Frontal cortex (tissue), 4 donors: ENCODE data around the gene MAP3K7CL. TPM values are rescaled to one million over a fixed set of nuclear protein-coding genes. Genes with fewer than 3 reads are reported as not detected.
"Not testable (repeated sequence)": the region's sequence is repeated elsewhere in the genome, so short reads cannot be mapped to it uniquely, and the experiment has no call there.

ENCODE experiments used
- DNase-seq, 2 donors: peaks; one replicate each; pipeline ENCODE4 v3.0.0; 2012; ENCODE audit warnings: low spot score in 2 of 2
- FAIRE-seq: peaks from 2 replicates; lab custom pipeline; 2012; peaks lifted over from hg19 to GRCh38; lab: Jason Lieb, UNC
- total RNA-seq: library from RNA; depleted of rRNA; stranded (reverse); fragments of >200 nt; gene quantifications from one replicate; pipeline ENCODE4 v1.2.3, GENCODE V29; 2014
- donor health status: control.
- donor health status: control.
- donor health status: control.

The MAP3K7CL gene
- total RNA-seq, 1 donor from 2014 or later = 1.2 TPM

DNA sequence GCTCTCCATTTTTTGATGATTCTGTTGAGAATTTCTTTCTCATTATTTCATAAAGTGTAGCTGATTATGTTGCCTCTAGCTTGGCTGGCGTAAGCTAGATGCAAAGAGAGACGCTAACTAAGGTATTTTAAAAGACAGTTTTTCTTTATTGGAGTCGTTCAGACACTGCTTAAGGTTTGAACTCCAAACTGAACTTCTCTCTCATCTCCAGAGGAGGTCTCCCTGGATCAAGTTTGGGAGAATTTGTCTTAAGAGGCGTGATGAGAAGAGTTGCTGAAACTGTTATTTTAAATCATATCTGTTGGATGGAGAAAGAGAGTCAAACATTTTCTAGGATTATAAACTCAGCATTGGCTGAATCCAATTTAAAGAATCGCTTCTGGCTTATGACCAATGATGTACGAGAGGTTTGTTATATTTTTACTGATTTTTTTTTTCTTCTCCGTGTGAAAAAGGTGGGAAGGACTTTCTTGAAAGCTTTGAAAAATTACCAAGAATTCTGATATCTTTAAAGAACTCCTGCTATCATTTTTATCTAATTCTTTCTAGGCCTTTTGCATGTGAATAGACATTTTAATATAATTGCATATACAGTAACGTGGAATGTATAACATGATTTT lies 34.0 kb downstream of the MAP3K7CL start:
- FAIRE-seq (no peak), DNase-seq (peak; percentile 12 to 38)

DNA sequence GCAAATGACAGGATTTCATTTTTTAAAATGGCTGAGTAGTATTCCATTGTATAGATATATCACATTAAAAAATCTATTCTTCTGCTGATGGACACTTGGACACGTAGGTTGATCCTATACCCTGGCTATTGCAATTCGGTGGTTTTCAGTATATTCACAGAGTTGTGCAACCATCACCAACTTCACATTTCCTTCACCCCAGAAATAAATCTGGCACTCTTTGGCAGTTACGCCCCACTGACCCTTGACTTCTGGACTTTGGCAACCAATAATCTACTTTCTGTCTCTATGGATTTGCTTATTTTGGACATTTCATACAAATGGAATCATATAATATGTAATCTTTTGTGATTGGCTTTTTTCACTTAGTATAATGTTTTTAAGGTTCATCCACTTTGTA lies 35.9 kb downstream of the MAP3K7CL start:
- FAIRE-seq = no peak
- no peak for DNase-seq

DNA sequence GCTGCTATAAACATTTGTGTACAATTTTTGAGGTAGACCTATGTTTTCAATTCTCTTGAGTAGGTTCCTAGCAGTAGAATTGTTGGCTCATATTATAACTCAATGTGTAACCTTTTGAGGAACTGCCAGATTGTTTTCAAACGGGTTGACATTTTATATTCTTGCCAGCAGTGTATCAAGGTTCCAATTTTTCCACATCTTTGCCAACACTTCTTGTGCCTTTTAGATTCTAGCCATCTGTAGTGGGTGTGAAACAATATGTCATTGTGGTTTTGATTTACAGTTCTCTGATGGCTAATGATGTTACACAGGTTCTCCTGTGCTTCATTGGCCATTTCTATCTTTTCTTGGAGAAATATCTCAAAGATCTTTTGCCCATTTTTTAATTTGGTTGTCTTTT lies 36.4 kb downstream of the MAP3K7CL start:
- DNase-seq = no peak
- FAIRE-seq = no peak

- FAIRE-seq, DNase-seq: not testable (repeated sequence)
These were observed 37.0 kb downstream of the MAP3K7CL start for GRCh38 chr21:29167481-29167880.

- DNase-seq = no peak
- FAIRE-seq = no peak
These were observed 38.5 kb downstream of the MAP3K7CL start for GRCh38 chr21:29168891-29169315.

DNA sequence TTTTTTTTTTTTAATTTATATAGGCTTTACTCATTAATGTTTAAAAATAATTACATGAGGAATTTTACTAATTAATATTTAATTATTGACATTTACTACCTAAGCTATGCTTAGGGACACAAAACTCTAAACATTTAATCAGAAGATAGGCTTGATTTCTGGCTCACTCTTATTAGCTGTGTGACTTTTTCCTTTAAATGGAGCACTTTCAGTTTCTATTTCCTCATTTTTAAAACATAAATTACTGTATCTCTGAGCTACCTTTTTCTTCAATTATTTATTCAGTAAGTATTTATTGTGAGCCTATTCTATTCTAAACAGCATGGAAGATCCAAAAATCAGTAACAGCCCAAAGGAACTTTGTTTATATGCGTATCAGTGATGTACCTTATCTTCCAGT lies 40.5 kb downstream of the MAP3K7CL start:
- FAIRE-seq = no peak
- no peak for DNase-seq

DNA sequence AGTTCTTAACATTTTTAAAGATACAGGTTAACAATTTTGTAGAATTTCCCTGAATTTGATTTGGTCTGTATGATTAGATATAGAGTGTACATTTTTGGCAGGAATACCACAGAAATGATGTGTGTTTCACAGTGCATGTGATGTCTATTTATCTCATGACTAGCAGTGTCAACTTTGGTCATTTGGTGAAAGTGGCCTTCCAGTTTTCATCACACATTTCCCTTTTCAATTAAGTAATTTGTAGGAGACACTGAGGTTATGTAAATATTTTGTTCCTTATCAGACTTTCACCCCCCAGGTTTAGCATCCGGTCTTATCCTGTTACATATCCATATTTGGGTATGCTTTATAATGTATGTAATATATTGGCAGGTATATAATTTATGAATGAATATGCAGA lies 41.8 kb downstream of the MAP3K7CL start:
- FAIRE-seq (no peak), DNase-seq (no peak)

- FAIRE-seq = no peak
- DNase-seq = no peak
These were observed 44.2 kb downstream of the MAP3K7CL start for GRCh38 chr21:29174607-29175013.

DNA sequence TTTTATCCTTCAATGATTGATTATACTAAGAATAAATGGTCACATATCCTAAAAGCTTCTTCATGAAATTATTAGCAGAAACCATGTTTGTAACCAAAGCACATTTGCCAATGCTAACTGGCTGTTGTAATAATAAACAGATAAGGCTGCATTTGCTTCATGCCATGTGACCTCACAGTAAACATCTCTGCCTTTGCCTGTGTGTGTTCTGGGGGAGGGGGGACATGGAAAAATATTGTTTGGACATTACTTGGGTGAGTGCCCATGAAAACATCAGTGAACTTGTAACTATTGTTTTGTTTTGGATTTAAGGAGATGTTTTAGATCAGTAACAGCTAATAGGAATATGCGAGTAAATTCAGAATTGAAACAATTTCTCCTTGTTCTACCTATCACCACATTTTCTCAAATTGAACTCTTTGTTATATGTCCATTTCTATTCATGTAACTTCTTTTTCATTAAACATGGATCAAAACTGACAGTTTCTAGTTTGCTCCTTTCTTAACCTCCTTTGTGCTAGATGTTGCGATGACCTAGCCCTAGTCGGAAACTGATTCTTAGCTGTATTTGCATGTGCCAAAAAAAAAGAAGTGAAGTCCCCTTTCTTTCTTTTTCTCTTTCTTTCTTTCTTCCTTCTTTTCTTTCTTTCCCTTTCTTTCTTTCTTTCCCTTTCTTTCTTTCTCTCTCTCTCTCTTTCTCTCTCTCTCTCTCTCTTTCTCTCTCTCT lies 45.1 kb downstream of the MAP3K7CL start:
- DNase-seq (no peak), FAIRE-seq (no peak)

DNA sequence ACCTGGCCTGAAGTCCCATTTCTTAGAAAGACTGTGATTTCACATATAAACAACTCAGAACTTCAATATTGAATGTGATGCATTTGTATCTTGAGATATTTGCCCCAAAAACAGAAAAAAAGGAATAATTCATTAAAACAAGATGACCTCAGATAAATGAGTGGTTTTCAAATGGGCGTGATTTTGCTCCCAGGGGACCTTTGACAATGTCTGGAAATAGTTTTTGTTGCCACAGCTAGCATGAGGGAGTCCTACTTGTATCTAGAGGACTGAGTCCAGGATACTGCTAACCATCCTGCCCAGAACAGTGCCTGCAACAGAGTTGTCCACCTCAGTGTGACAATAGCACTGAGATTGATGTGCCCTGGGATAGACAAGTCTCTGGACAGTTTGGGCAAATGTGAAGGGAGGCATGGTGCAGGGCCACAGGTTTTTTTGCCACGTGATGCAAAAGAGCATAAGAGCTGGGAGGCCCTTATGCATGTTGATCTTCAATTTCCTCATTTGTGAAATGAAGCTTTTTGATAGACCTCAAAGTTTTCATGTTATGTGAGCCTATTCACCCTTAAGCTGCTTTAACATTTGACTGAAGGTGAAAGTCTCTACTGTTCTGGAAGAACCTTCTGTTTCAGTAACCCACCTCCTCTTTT lies 46.2 kb downstream of the MAP3K7CL start:
- FAIRE-seq (no peak), DNase-seq (no peak)

- DNase-seq = no peak
- FAIRE-seq = no peak
These were observed 47.4 kb downstream of the MAP3K7CL start for GRCh38 chr21:29177800-29178199.

DNA sequence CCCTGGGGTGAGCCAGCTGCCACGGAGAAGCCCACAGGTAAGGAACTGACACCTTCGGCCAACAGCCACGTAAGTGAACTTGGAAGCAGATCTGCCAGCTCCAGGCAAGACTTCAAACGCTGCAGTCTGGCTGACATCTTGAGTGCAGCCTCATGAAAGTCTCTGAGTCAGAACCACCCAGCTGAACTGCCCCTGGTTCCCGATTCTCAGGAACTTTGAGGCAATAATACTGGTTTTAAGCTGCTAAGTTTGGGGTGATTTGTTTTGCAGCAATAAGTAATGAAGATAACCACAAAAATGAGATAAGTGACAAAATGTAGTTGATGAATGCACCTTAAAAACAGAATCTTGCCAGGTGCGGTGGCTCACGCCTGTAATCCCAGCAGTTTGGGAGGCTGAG lies 48.5 kb downstream of the MAP3K7CL start:
- FAIRE-seq (no peak), DNase-seq (no peak)

- DNase-seq (no peak), FAIRE-seq (no peak)
These were observed 49.1 kb downstream of the MAP3K7CL start for GRCh38 chr21:29179503-29179902.

DNA sequence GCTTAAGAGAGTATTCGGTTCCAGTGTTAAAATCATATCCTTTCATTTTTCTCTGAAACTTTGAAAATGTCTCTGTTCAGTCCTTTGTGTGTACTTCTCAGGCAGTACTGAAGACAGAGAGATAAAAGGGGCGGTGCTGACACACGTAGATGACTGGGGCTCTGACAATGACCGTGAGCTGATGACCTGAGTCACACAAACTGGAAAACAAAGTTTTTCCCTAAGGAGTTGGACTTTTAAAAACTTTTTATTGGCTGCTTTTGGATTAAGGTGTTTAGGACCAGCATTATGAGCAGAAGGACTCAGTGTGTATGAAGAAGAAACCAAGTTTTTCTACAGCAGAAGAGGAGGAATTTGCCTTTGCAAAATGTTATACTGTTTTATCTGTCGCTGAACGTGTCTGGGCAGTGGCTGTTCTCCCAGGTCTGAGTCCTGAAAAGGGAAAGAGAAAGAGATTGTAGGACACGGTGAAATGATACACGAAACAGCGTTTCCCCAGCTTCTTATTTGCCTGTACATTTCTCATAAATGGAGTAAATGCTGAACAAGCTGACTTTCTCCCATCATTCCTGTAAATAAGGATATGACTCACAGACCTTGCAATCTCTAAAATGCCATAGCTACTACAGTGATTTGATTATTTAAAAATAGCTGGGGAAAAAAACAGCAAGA lies 51.5 kb downstream of the MAP3K7CL start:
- DNase-seq = peak in 1 of 2 donors; percentile 16
- no peak for FAIRE-seq

- FAIRE-seq = no peak
- no peak for DNase-seq
These were observed 52.2 kb downstream of the MAP3K7CL start for GRCh38 chr21:29182691-29183092.

GRCh38 chr21:29184037-29184436 lies 53.6 kb downstream of the MAP3K7CL start:
- DNase-seq (no peak), FAIRE-seq (no peak)

- DNase-seq (no peak), FAIRE-seq (no peak)
These were observed 54.7 kb downstream of the MAP3K7CL start for GRCh38 chr21:29185172-29185571.

DNA sequence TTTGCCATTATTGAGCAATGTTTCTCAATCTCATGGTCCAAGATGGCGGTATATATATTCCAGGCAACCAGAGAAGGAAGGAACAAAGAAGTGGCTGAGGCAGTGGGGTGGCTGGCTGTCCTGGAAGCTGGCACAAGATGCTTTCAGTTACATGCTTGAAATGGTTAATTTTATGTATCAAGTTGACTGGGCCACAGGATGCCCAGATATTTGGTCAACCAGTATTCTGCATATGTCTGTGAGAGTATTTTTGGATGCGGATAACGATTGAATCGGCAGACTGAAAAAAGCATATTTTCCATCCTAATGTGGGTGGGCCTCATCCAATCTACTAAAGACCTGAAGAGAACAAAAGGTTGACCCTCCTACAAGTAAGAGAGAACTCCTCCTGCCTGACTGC lies 55.2 kb downstream of the MAP3K7CL start:
- no peak for FAIRE-seq
- no peak for DNase-seq

DNA sequence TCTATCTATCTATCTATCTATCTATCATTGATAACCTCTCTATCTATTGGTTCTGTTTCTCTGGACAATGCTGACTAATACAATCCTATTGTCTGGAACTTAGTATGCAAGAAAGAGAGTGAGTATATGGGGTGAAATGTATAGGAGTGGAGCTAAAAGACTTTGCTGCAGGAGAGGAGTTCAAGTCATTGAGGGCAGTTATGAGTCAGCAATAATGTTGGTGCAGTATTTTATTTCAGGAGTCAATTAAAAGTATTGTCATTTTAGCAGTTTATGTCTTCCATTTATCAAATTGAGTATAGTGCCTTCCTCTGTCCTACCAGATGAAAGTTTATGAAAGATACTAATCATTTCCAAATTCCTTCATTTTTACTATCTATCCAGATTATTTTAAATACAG lies 55.8 kb downstream of the MAP3K7CL start:
- no peak for DNase-seq
- FAIRE-seq = no peak

- no peak for FAIRE-seq
- DNase-seq = no peak
These were observed 57.5 kb downstream of the MAP3K7CL start for GRCh38 chr21:29187944-29188343.

- DNase-seq (no peak), FAIRE-seq (no peak)
These were observed 58.9 kb downstream of the MAP3K7CL start for GRCh38 chr21:29189353-29189752.
